Ovary (tissue), 3 donors: Measurements from ENCODE around the gene PKNOX1.

Experiments
- EP300 ChIP-seq: sonication (generic); formaldehyde crosslinking; IDR thresholded peaks from one replicate; pipeline ENCODE4 v1.6.1; 2017; ENCODE audit warnings: antibody characterized with exemption
- TF ChIP-seq, protein P1 (sequence below), 3 donors: fragments of 450-650 bp in 2 of 3; fragments of 200-600 bp in 1 of 3; IDR thresholded peaks; one replicate each; pipeline versions ENCODE4 v1.5.1 to v1.8.0; 2016 to 2022; ENCODE audit warnings: antibody characterized with exemption in 3 of 3, mild to moderate bottlenecking in 1 of 3
- donor health status: DM: no; HTN: no; CAD: no.

GRCh38 chr21:42971897-42972275, 2.5 kb upstream of the PKNOX1 start:
- TF ChIP-seq EP300, result no peak
- TF ChIP-seq, protein P1, sequence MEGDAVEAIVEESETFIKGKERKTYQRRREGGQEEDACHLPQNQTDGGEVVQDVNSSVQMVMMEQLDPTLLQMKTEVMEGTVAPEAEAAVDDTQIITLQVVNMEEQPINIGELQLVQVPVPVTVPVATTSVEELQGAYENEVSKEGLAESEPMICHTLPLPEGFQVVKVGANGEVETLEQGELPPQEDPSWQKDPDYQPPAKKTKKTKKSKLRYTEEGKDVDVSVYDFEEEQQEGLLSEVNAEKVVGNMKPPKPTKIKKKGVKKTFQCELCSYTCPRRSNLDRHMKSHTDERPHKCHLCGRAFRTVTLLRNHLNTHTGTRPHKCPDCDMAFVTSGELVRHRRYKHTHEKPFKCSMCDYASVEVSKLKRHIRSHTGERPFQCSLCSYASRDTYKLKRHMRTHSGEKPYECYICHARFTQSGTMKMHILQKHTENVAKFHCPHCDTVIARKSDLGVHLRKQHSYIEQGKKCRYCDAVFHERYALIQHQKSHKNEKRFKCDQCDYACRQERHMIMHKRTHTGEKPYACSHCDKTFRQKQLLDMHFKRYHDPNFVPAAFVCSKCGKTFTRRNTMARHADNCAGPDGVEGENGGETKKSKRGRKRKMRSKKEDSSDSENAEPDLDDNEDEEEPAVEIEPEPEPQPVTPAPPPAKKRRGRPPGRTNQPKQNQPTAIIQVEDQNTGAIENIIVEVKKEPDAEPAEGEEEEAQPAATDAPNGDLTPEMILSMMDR (IDR thresholded peaks at IDR 0.05), result no peak
